Measurements from ENCODE around the gene WDR88. TPM values are rescaled to one million over a fixed set of nuclear protein-coding genes. Genes with fewer than 3 reads are reported as not detected.

Gene WDR88
- total and polyA plus RNA-seq, 2 of the 13 experiments (the other 11 are each of a cell fraction or from before 2014, with no cell fraction given), result not detected

DNA sequence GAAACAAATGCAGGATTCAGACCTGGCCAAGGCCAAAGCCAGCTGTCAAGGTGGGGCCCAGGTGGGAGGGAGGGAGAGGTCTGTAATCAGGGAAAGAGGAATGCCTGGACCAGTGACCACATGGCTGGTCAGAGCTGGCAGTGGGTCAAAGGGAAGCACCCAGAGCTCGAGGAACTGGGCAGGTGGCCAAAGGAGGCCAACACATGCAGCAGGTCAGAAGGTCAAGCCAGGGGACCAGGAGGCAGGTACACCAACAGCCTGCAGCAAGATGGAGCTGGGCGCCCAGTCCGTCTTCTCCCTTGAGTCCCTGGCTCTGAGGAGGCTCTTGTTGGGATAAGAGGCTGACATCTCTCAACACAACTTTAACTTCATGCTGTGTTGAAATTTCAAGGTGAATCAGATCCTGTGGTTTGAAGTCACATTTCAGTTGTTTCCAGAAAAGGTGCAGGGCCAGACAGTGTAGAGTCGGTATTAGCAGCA is 33.8 kb upstream of the WDR88 start (continued):
- TF ChIP-seq E2F2 (CRISPR knock-in tag; IDR thresholded peaks at IDR 0.05; ENCODE audit: borderline replicate concordance), result no peak
- no peak for TF ChIP-seq KDM6A (CRISPR knock-in tag; IDR thresholded peaks at IDR 0.05; ENCODE audit: low read depth)
- TF ChIP-seq RARA (CRISPR knock-in tag; IDR thresholded peaks at IDR 0.05), result peak; percentile 98
- TF ChIP-seq ZNF570 (CRISPR knock-in tag; IDR thresholded peaks at IDR 0.05; ENCODE audit: borderline replicate concordance), result no peak
- 0 out of 2 replicates have a peak, but pooled peaks have one; percentile 25 for TF ChIP-seq RERE (CRISPR knock-in tag; IDR thresholded peaks at IDR 0.05; ENCODE audit: low read depth)
- peak; percentile 69 for TF ChIP-seq BHLHE40 (IDR thresholded peaks at IDR 0.05; ENCODE audit: low read length)
- TF ChIP-seq ZNF720 (CRISPR knock-in tag; IDR thresholded peaks at IDR 0.05), result no peak
- TF ChIP-seq GPBP1L1 (CRISPR knock-in tag; IDR thresholded peaks at IDR 0.05), result no peak
- TF ChIP-seq STAG1 (CRISPR knock-in tag; IDR thresholded peaks at IDR 0.05), result peak; percentile 21; the same call in 1 of the 2 replicates
- no peak; the same call in 1 of the 2 replicates for TF ChIP-seq TGIF2 (CRISPR knock-in tag; IDR thresholded peaks at IDR 0.05)
- TF ChIP-seq, protein P1, sequence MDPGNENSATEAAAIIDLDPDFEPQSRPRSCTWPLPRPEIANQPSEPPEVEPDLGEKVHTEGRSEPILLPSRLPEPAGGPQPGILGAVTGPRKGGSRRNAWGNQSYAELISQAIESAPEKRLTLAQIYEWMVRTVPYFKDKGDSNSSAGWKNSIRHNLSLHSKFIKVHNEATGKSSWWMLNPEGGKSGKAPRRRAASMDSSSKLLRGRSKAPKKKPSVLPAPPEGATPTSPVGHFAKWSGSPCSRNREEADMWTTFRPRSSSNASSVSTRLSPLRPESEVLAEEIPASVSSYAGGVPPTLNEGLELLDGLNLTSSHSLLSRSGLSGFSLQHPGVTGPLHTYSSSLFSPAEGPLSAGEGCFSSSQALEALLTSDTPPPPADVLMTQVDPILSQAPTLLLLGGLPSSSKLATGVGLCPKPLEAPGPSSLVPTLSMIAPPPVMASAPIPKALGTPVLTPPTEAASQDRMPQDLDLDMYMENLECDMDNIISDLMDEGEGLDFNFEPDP (CRISPR knock-in tag; conservative IDR thresholded peaks at IDR 0.05), result no peak
- TF ChIP-seq ADNP (CRISPR knock-in tag; IDR thresholded peaks at IDR 0.05), result no peak
- TF ChIP-seq XRCC5 (optimal IDR thresholded peaks at IDR 0.05; ENCODE audit: low read length), result no peak
- TF ChIP-seq ZNF776 (CRISPR knock-in tag; IDR thresholded peaks at IDR 0.05), result no peak
- TF ChIP-seq ZNF660 (CRISPR knock-in tag; IDR thresholded peaks at IDR 0.05; ENCODE audit: borderline replicate concordance, low read depth), result no peak
- TF ChIP-seq DNMT1 (CRISPR knock-in tag; IDR thresholded peaks at IDR 0.05), result no peak
- TF ChIP-seq, protein P2, sequence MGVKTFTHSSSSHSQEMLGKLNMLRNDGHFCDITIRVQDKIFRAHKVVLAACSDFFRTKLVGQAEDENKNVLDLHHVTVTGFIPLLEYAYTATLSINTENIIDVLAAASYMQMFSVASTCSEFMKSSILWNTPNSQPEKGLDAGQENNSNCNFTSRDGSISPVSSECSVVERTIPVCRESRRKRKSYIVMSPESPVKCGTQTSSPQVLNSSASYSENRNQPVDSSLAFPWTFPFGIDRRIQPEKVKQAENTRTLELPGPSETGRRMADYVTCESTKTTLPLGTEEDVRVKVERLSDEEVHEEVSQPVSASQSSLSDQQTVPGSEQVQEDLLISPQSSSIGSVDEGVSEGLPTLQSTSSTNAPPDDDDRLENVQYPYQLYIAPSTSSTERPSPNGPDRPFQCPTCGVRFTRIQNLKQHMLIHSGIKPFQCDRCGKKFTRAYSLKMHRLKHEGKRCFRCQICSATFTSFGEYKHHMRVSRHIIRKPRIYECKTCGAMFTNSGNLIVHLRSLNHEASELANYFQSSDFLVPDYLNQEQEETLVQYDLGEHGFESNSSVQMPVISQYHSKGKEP (CRISPR knock-in tag; IDR thresholded peaks at IDR 0.05), result no peak
- no peak for TF ChIP-seq SAFB2 (CRISPR knock-in tag; IDR thresholded peaks at IDR 0.05; ENCODE audit: borderline replicate concordance, low read depth)
- TF ChIP-seq RFX1 (IDR thresholded peaks at IDR 0.05), result no peak
- no peak for TF ChIP-seq ZNF737 (CRISPR knock-in tag; IDR thresholded peaks at IDR 0.05; ENCODE audit: borderline replicate concordance)
- TF ChIP-seq DMAP1 (CRISPR knock-in tag; IDR thresholded peaks at IDR 0.05), result no peak
- TF ChIP-seq FOXA3 (CRISPR knock-in tag; IDR thresholded peaks at IDR 0.05), result peak; percentile 64
